HepG2 (cell line): ENCODE data around the gene PTPRM. TPM values are rescaled to one million over a fixed set of nuclear protein-coding genes. Genes with fewer than 3 reads are reported as not detected.

ENCODE experiments used
- ATAC-seq: fragments of 200-7000 bp; cut with Tn5 transposase; 3 replicates; pipeline ENCODE4 v1.9.1; 2020; ENCODE audit warnings: mild to moderate bottlenecking, moderate library complexity
- BruUV-seq: library from RNA; stranded (reverse); fragments of 400-500 nt; replicated peaks from 2 replicates; lab custom pipeline; 2021; lab: Mats Ljungman, UMichigan
- CTCF ChIA-PET: fragments of 300-600 bp; formaldehyde crosslinking; extraction: SDS; loops from one replicate; lab custom pipeline; 2021; ENCODE audit warnings: low total read pairs, inconsistent platforms, low intra/inter-chr PET ratio; lab: Yijun Ruan, JAX
- POLR2A ChIA-PET: fragments of 350-600 bp; sonication (Branson Sonifier 250); formaldehyde crosslinking; loops from one replicate; lab custom pipeline; 2020; ENCODE audit warnings: antibody characterized with exemption, inconsistent platforms; lab: Yijun Ruan, JAX
- DNase-seq: peaks from one replicate; pipeline ENCODE4 v3.0.0-alpha.2; 2015; ENCODE audit warnings: low spot score
- FAIRE-seq: peaks from 3 replicates; lab custom pipeline; 2011; peaks lifted over from hg19 to GRCh38; lab: Jason Lieb, UNC
- H2AFZ ChIP-seq: one replicate; pipeline ENCODE4 v1.6.1; 2011; ENCODE audit warnings: low read length, inconsistent platforms
- H3K27ac ChIP-seq: fragments of 300-600 bp; 3 replicates; pipeline ENCODE4 v1.8.0; 2011; ENCODE audit warnings: mixed run types, mild to moderate bottlenecking, mixed read lengths, low read length, inconsistent platforms; ENCODE audit not compliant: insufficient read depth; ENCODE audit errors: extremely low read length
- H3K27me3 ChIP-seq, 2 experiments: fragments of 200-600 bp in 1 of 2; 2 replicates in 1 of 2; 3 replicates in 1 of 2; pipeline versions ENCODE4 v1.6.0 to v1.8.0; 2011; ENCODE audit warnings: low read length in 2 of 2, mild to moderate bottlenecking in 2 of 2, moderate library complexity in 2 of 2, inconsistent platforms in 1 of 2; ENCODE audit not compliant: insufficient read depth in 2 of 2, control insufficient read depth in 1 of 2
- H3K36me3 ChIP-seq, 2 experiments: fragments of 200-600 bp in 1 of 2; replicated peaks in 1 of 2; 2 replicates in 1 of 2; 3 replicates in 1 of 2; pipeline versions ENCODE4 v1.5.1 to v1.8.0; 2011; ENCODE audit warnings: low read length in 2 of 2, inconsistent platforms in 1 of 2; ENCODE audit not compliant: insufficient read depth in 2 of 2, control insufficient read depth in 1 of 2
- H3K4me1 ChIP-seq: 2 replicates; pipeline ENCODE4 v1.5.1; 2012; ENCODE audit warnings: low read length, inconsistent platforms; ENCODE audit not compliant: insufficient read depth
- H3K4me2 ChIP-seq: 2 replicates; pipeline ENCODE4 v1.6.0; 2011; ENCODE audit warnings: low read depth, low read length, inconsistent platforms
- H3K4me3 ChIP-seq, 3 experiments: fragments of 200-600 bp in 1 of 3; sonication (generic), shearing (Covaris generic) in 1 of 3; replicated peaks in 1 of 3; 2 replicates each; pipeline ENCODE4 v1.5.1; 2011 to 2016; ENCODE audit warnings: low read length in 3 of 3, inconsistent platforms in 2 of 3, low read depth in 2 of 3, mild to moderate bottlenecking in 2 of 3, control low read depth in 1 of 3, mixed read lengths in 1 of 3; ENCODE audit not compliant: insufficient read depth in 1 of 3
- H3K79me2 ChIP-seq: one replicate; pipeline ENCODE4 v1.6.1; 2011; ENCODE audit warnings: low read length, inconsistent platforms; ENCODE audit not compliant: insufficient read depth
- H3K9ac ChIP-seq: 2 replicates; pipeline ENCODE4 v1.6.0; 2011; ENCODE audit warnings: mild to moderate bottlenecking, low read depth, low read length, inconsistent platforms; ENCODE audit not compliant: insufficient read depth
- H3K9me3 ChIP-seq: 2 replicates; pipeline ENCODE4 v1.5.1; 2012; ENCODE audit warnings: mild to moderate bottlenecking, low read length
- H4K20me1 ChIP-seq: 2 replicates; pipeline ENCODE4 v1.6.0; 2011; ENCODE audit warnings: inconsistent platforms, mild to moderate bottlenecking, low read length, moderate library complexity; ENCODE audit not compliant: insufficient read depth
- AFF4 ChIP-seq: sonication (generic); formaldehyde crosslinking; IDR thresholded peaks from 2 replicates; pipeline ENCODE4 v1.4.0; 2020; ENCODE audit warnings: missing genetic modification reagents
- ARNTL ChIP-seq: sonication (generic); formaldehyde crosslinking; IDR thresholded peaks from 2 replicates; pipeline ENCODE4 v1.4.0; 2020; ENCODE audit warnings: mild to moderate bottlenecking, missing genetic modification reagents
- CBX1 ChIP-seq: IDR thresholded peaks from one replicate; pipeline ENCODE4 v1.6.1; 2016; ENCODE audit warnings: antibody characterized with exemption, low read depth
- ESRRA ChIP-seq: sonication (generic); formaldehyde crosslinking; IDR thresholded peaks from 2 replicates; pipeline ENCODE4 v1.5.1; 2020; ENCODE audit warnings: mild to moderate bottlenecking, low read depth, missing genetic modification reagents
- ETV6 ChIP-seq: sonication (generic); formaldehyde crosslinking; conservative IDR thresholded peaks from 2 replicates; pipeline ENCODE4 v1.4.0; 2020; ENCODE audit warnings: missing genetic modification reagents
- IKZF4 ChIP-seq: sonication (generic); formaldehyde crosslinking; IDR thresholded peaks from 2 replicates; pipeline ENCODE4 v1.5.1; 2020; ENCODE audit warnings: borderline replicate concordance, mild to moderate bottlenecking, low read depth, missing genetic modification reagents; ENCODE audit errors: not compliant biosample characterization
- MED1 ChIP-seq: sonication (generic); formaldehyde crosslinking; IDR thresholded peaks from 2 replicates; pipeline ENCODE4 v1.4.0; 2020; ENCODE audit warnings: missing genetic modification reagents
- PITX1 ChIP-seq: sonication (generic); formaldehyde crosslinking; IDR thresholded peaks from 2 replicates; pipeline ENCODE4 v1.5.1; 2020; ENCODE audit warnings: mild to moderate bottlenecking, missing genetic modification reagents
- REPIN1 ChIP-seq: sonication (generic); formaldehyde crosslinking; IDR thresholded peaks from 2 replicates; pipeline ENCODE4 v1.8.0; 2022; ENCODE audit warnings: missing genetic modification reagents, low read depth, mild to moderate bottlenecking, borderline replicate concordance
- SP5 ChIP-seq: IDR thresholded peaks from 2 replicates; pipeline ENCODE4 v1.6.1; 2016; ENCODE audit warnings: low read depth, borderline replicate concordance
- YEATS4 ChIP-seq: sonication (generic); formaldehyde crosslinking; IDR thresholded peaks from 2 replicates; pipeline ENCODE4 v1.4.0; 2020; ENCODE audit warnings: missing genetic modification reagents, borderline replicate concordance
- ZBTB43 ChIP-seq: sonication (generic); formaldehyde crosslinking; conservative IDR thresholded peaks from 2 replicates; pipeline ENCODE4 v1.4.0; 2020; ENCODE audit warnings: missing genetic modification reagents
- ZNF431 ChIP-seq: sonication (generic); formaldehyde crosslinking; IDR thresholded peaks from 2 replicates; pipeline ENCODE4 v1.9.0; 2022; ENCODE audit warnings: missing genetic modification reagents, low read depth, mild to moderate bottlenecking, borderline replicate concordance
- ZNF562 ChIP-seq: sonication (generic); formaldehyde crosslinking; IDR thresholded peaks from 2 replicates; pipeline ENCODE4 v1.8.0; 2022; ENCODE audit warnings: missing genetic modification reagents, borderline replicate concordance
- ZNF598 ChIP-seq: sonication (generic); formaldehyde crosslinking; IDR thresholded peaks from 2 replicates; pipeline ENCODE4 v1.5.1; 2020; ENCODE audit warnings: mild to moderate bottlenecking, missing genetic modification reagents, borderline replicate concordance
- WGBS: methylation state at CpG from one replicate; pipeline ENCODE4 v1.1.6; 2017; ENCODE audit warnings: low lambda C conversion rate; 5-methylcytosine and 5-hydroxymethylcytosine counted together
- in situ Hi-C: cut with HindIII; loops from 2 replicates; pipeline ENCODE4 v1.10.0; 2017; ENCODE audit warnings: low pct_unique_long_range_greater_than_20kb; ENCODE audit not compliant: extremely low pct_ligation_motif_present
- intact Hi-C: fragments of 100-400 bp; cut with micrococcal nuclease; formaldehyde crosslinking; loops from one replicate; pipeline ENCODE4 v1.10.0; 2022; ENCODE audit not compliant: unreplicated experiment
- polyA plus RNA-seq, 8 experiments: library from polyadenylated mRNA; depleted of rRNA in 3 of 8; stranded (reverse) in 7 of 8; unstranded in 1 of 8; fragments of >200 nt; fragmentation: Illumina TruSeq in 4 of 8; extraction: Trizol in 4 of 8; gene quantifications; 2 replicates each; pipeline versions ENCODE4 v1.2.1 to v1.2.3, GENCODE V29; 2011 to 2016; ENCODE audit warnings: low read depth in 4 of 8, missing spikeins in 1 of 8, mixed read lengths in 1 of 8; ENCODE audit not compliant: insufficient read depth in 1 of 8
- total RNA-seq, 5 experiments: library from RNA; depleted of rRNA; stranded (reverse); fragments of >200 nt; fragmentation: Illumina TruSeq; extraction: Trizol; gene quantifications; 2 replicates each; pipeline ENCODE4 v1.2.3, GENCODE V29; 2016; ENCODE audit warnings: low read depth in 1 of 5

PTPRM gene
- total and polyA plus RNA-seq, 2 of the 13 experiments (the other 11 are each of a cell fraction or from before 2014, with no cell fraction given) = 12.6 to 108 TPM

- 95% methylated on average over 2 of the region's 2 CpGs for WGBS
- H3K27me3 ChIP-seq = no peaks in the 10 kb centered on the region
- TF ChIP-seq ARNTL (CRISPR knock-in tag) (no peak), ZNF562 (CRISPR knock-in tag) (no peak), ZNF598 (CRISPR knock-in tag) (no peak), IKZF4 (CRISPR knock-in tag) (no peak), YEATS4 (CRISPR knock-in tag) (no peak), AFF4 (CRISPR knock-in tag) (no peak), SP5 (CRISPR knock-in tag) (no peak), ZNF431 (no peak), ETV6 (CRISPR knock-in tag) (no peak), PITX1 (CRISPR knock-in tag) (no peak), ESRRA (CRISPR knock-in tag) (no peak), CBX1 (no peak), MED1 (CRISPR knock-in tag) (no peak), ZBTB43 (no peak), REPIN1 (CRISPR knock-in tag) (no peak)
- TF ChIP-seq, all 625 proteins: peak for 0
- ATAC-seq = no peak
- Histone ChIP-seq H3K36me3 (no peaks in the 10 kb centered on the region; a peak in 2 of 5 replicates), H3K4me2 (no peak overlapping the region), H3K4me3 (no peak overlapping the region), H2AFZ (no peak overlapping the region), H4K20me1 (no peaks in the 10 kb centered on the region), H3K4me1 (no peaks in the 10 kb centered on the region), H3K9ac (no peak overlapping the region), H3K27ac (no peak overlapping the region), H3K79me2 (no peaks in the 10 kb centered on the region), H3K9me3 (no peaks in the 10 kb centered on the region)
- POLR2A ChIA-PET = no interaction called here
- no peak for DNase-seq
- intact Hi-C loops = no loop called here
- in situ Hi-C loops = no loop called here
- CTCF ChIA-PET = no interaction called here
- FAIRE-seq = no peak
- BruUV-seq = no TSS peak
Measured at GRCh38 chr18:7772951-7773350, 205.8 kb downstream of the PTPRM start.
